Subcutaneous abdominal adipose tissue (tissue), 5 donors: ENCODE data around the gene B4GALT6.

ENCODE experiments used
- H3K27ac ChIP-seq: one replicate; pipeline ENCODE4 v1.7.0; 2013; ENCODE audit warnings: low read depth, mild to moderate bottlenecking, inconsistent platforms, low read length, moderate library complexity
- H3K27me3 ChIP-seq, 5 donors: one replicate each; pipeline ENCODE4 v1.7.0; 2013; ENCODE audit warnings: low read length in 5 of 5, inconsistent platforms in 1 of 5; ENCODE audit not compliant: control insufficient read depth in 5 of 5, insufficient read depth in 4 of 5
- H3K36me3 ChIP-seq, 5 donors: one replicate each; pipeline ENCODE4 v1.7.0; 2013; ENCODE audit warnings: low read length in 5 of 5; ENCODE audit not compliant: control insufficient read depth in 5 of 5, insufficient read depth in 5 of 5
- H3K4me1 ChIP-seq, 5 donors: one replicate each; pipeline ENCODE4 v1.7.0; 2013; ENCODE audit warnings: low read length in 5 of 5, mild to moderate bottlenecking in 3 of 5, moderate library complexity in 1 of 5; ENCODE audit not compliant: control insufficient read depth in 5 of 5, insufficient read depth in 5 of 5
- H3K4me3 ChIP-seq, 5 donors: one replicate each; pipeline ENCODE4 v1.7.0; 2013; ENCODE audit warnings: low read length in 5 of 5, low read depth in 1 of 5
- H3K9ac ChIP-seq, 5 donors: one replicate each; pipeline ENCODE4 v1.7.0; 2013; ENCODE audit warnings: low read length in 5 of 5, mild to moderate bottlenecking in 4 of 5, moderate library complexity in 3 of 5
- H3K9me3 ChIP-seq, 5 donors: one replicate each; pipeline ENCODE4 v1.7.0; 2013; ENCODE audit warnings: low read length in 5 of 5; ENCODE audit not compliant: control insufficient read depth in 5 of 5
- donor health status: healthy.
- donor health status: healthy.
- donor health status: healthy.
- donor health status: healthy.
- donor health status: healthy.

The B4GALT6 gene

GRCh38 chr18:31586616-31587015 is 97.8 kb downstream of the B4GALT6 start:
- Histone ChIP-seq H3K27me3 (no peaks in the 10 kb centered on the region), H3K27ac (no peak overlapping the region), H3K9me3 (no peaks in the 10 kb centered on the region), H3K36me3 (no peaks in the 10 kb centered on the region), H3K4me3 (no peak overlapping the region), H3K4me1 (no peaks in the 10 kb centered on the region), H3K9ac (no peak overlapping the region)

DNA sequence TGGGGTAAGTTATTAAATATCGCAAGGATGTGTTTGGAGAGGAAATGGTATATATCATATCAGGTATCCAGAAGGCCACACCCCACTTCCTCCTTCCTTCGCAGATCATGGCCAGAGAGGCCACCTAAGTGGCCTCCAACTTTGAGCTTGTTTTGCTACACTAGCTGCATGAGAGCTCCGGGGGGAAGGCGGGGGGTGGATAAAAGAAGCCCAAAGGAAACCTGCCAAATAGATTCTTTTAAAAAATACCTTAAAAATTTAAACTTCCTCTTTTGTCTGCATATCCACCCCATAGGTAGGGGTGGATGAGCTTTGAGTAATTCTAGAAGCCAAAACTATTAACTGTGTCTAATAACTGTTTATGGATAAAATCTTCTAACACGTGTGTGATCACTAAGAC is 98.4 kb downstream of the B4GALT6 start:
- Histone ChIP-seq H3K27ac (no peak overlapping the region), H3K27me3 (no peaks in the 10 kb centered on the region), H3K9ac (no peak overlapping the region), H3K4me1 (no peaks in the 10 kb centered on the region), H3K4me3 (no peak overlapping the region), H3K9me3 (no peaks in the 10 kb centered on the region), H3K36me3 (no peaks in the 10 kb centered on the region)

DNA sequence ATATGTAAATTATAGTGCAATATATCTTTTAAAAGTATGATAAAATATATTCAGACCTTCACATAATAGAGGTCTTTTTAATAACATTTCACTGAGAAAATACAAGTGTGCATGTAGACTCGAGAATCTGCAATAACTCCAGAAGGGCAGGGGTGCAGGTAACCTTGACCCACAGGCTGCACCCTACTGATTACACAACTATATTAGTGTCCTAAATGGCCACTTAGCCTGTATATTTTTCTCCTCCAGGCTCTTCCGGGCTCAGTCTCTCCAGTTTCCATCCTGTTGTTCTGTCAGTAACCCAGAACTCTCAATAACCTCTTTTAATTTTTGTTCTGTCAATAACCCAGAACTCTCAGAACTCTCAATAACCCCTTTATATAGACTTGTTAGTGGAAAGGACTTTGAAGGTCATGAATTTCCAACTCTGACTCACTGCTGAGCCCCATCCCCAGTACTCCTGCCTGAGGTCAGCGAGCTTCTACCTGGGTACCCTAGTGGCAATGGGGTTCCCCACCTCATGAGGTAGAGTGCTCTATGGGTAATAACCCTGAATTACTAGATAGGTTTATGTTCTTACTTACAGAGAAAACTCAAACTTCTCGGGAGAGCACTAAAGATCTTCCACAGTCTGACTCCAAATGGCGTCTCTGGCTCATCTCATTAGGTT is 101.1 kb downstream of the B4GALT6 start:
- Histone ChIP-seq H3K4me1 (peaks cover 0 to under 1% (median 0%) of the 10 kb centered on the region in 5 donors), H3K9ac (no peak overlapping the region), H3K36me3 (no peaks in the 10 kb centered on the region), H3K9me3 (no peaks in the 10 kb centered on the region), H3K27me3 (no peaks in the 10 kb centered on the region), H3K4me3 (no peak overlapping the region), H3K27ac (no peak overlapping the region)

GRCh38 chr18:31581498-31582197 is 102.7 kb downstream of the B4GALT6 start:
- Histone ChIP-seq H3K27ac (no peak overlapping the region), H3K36me3 (no peaks in the 10 kb centered on the region), H3K4me3 (no peak overlapping the region), H3K27me3 (no peaks in the 10 kb centered on the region), H3K9me3 (no peaks in the 10 kb centered on the region), H3K4me1 (peaks cover 0 to 4% (median 0%) of the 10 kb centered on the region in 5 donors), H3K9ac (no peak overlapping the region)

GRCh38 chr18:31579375-31579774 is 105.0 kb downstream of the B4GALT6 start:
- Histone ChIP-seq H3K9me3 (no peaks in the 10 kb centered on the region), H3K27ac (no peak overlapping the region), H3K9ac (no peak overlapping the region), H3K4me3 (no peak overlapping the region), H3K36me3 (no peaks in the 10 kb centered on the region), H3K4me1 (peaks cover 0 to 4% (median 0%) of the 10 kb centered on the region in 5 donors), H3K27me3 (no peaks in the 10 kb centered on the region)

DNA sequence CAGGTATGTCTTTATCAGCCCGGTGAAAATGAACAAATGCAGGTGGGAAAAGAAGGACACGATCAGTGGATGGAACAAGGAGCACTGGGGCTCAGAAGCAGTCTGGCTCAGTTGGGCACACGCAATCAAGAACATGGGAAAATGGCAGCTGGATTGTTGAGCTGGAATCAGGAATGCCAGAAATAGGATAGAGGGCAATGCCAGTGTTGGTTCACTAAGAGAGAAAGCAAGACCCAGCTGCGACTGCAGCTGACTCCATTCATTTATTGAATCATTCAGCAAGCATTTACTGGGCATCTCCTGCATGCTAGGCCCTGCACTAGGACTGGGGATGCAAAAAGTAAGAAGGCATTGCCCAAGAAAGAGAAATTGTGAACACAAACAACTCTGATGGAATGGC is 106.3 kb downstream of the B4GALT6 start:
- Histone ChIP-seq H3K36me3 (no peaks in the 10 kb centered on the region), H3K27me3 (no peaks in the 10 kb centered on the region), H3K27ac (no peak overlapping the region), H3K4me3 (no peak overlapping the region), H3K9ac (no peak overlapping the region), H3K9me3 (no peaks in the 10 kb centered on the region), H3K4me1 (peaks cover 0 to 4% (median 1%) of the 10 kb centered on the region in 5 donors)

DNA sequence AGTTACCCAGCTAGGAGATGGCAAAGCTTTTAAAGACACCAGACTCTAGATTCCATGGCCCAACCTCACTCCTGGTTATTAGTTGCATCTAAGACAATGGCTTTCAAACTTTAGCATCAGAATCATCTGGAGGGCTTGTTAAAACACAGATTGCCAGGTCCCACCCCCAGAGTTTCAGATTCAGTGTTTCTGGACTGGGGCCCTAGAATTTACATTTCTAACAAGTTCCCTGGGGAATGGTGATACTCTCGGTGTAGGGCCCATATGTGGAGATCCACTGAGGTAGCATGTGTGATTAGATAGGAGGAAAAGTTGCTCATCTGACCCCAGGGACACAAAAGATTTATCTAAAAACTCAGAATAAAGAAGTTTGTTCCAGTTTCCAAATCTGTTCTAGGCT is 107.2 kb downstream of the B4GALT6 start:
- H3K4me3 ChIP-seq: no peak overlapping the region
- H3K27ac ChIP-seq: no peak overlapping the region
- no peak overlapping the region for H3K9ac ChIP-seq
- no peaks in the 10 kb centered on the region for H3K27me3 ChIP-seq
- H3K36me3 ChIP-seq: no peaks in the 10 kb centered on the region
- H3K9me3 ChIP-seq: no peaks in the 10 kb centered on the region
- peaks cover 0 to 6% (median 3%) of the 10 kb centered on the region in 5 donors for H3K4me1 ChIP-seq

DNA sequence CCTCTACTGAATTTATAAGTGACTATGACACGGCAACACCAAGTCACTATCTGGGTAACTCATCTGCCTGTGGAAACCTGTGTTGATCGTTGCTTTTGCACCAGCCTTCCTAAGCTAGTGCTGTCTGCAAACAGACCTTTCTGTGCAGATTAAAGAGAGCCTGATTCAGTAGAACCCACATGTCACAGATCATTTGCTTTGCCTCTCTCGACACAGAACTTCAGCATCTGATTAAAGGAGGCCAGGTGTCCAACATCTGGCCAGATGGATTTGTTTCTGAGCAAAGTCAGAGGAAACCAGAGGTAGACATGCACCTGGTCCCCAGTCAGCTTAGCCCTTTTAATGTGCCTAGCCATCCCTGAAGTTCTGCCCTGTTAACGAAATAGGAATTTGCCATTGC is 107.7 kb downstream of the B4GALT6 start:
- H3K9me3 ChIP-seq: no peaks in the 10 kb centered on the region
- peaks cover 0 to 6% (median 3%) of the 10 kb centered on the region in 5 donors for H3K4me1 ChIP-seq
- no peak overlapping the region for H3K9ac ChIP-seq
- H3K4me3 ChIP-seq: no peak overlapping the region
- H3K27me3 ChIP-seq: no peaks in the 10 kb centered on the region
- no peak overlapping the region for H3K27ac ChIP-seq
- no peaks in the 10 kb centered on the region for H3K36me3 ChIP-seq

DNA sequence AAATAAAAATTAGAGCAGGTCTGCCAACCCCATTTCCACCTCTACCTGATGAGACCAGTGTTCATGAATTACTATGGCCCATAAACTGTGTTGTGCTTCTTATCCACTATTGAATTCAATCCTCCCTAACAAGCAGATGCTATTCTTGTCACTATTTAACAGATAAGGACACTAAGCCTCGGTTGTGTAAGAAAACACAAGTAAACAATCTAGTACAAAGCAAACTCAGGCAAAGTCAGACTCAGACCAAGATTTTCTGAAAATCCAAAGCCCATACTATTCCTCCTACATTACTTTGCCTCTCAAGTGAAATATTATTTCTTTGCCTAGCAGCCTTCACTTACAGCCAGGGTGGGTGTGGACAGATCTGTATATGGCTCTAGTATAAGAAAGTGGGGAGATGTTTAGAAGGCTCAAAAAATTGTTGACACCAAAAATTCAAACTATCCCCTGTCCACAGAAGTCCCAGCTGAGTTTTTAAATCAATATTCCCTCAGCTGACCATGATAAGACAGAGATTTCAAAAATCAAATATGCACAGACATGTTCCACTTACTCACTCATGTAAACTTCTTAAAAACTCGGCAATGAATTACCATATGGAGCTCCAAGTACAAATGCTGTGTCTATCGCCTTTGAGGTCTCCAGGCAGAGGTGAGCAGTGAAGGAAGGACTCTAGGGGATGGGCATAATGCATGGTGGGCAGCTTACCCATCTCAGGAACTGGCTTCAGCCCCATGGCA is 108.7 kb downstream of the B4GALT6 start:
- Histone ChIP-seq H3K9me3 (no peaks in the 10 kb centered on the region), H3K36me3 (no peaks in the 10 kb centered on the region), H3K9ac (no peak overlapping the region), H3K4me3 (no peak overlapping the region), H3K4me1 (peaks cover 0 to 6% (median 3%) of the 10 kb centered on the region in 5 donors), H3K27ac (no peak overlapping the region), H3K27me3 (no peaks in the 10 kb centered on the region)

DNA sequence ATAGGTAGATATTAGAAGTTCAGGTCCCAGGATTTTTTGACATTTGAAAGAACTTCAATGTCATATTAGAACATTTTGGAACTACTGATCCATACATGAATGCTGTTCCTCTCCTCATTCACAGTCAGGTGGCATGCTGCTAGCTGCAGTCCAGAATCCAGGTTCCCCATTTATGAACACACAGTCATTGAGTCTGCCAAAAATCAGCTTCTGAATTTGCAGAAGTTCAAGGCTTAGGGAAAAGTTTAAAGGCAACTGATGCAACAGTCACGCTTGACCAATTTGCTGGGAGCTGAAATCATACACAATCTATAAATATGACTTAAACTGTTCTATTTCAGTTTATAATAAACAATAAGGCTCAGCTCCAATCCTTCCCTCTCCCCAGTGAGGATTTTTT is 110.0 kb downstream of the B4GALT6 start:
- H3K27ac ChIP-seq: no peak overlapping the region
- H3K9me3 ChIP-seq: no peaks in the 10 kb centered on the region
- peaks cover 0 to 6% (median 3%) of the 10 kb centered on the region in 5 donors for H3K4me1 ChIP-seq
- H3K4me3 ChIP-seq: no peak overlapping the region
- no peaks in the 10 kb centered on the region for H3K36me3 ChIP-seq
- H3K9ac ChIP-seq: no peak overlapping the region
- H3K27me3 ChIP-seq: no peaks in the 10 kb centered on the region
